Measurements from ENCODE around the gene SOCS2. TPM values are rescaled to one million over a fixed set of nuclear protein-coding genes. Genes with fewer than 3 reads are reported as not detected.

SOCS2 gene
- total RNA-seq, 1 experiment from 2014 or later, result 57.2 TPM

GRCh38 chr12:93616584-93617101 is 44.2 kb downstream of the SOCS2 start:
- Histone ChIP-seq H3K9ac (ENCODE audit: extremely low read depth, insufficient read length, low read length) (no peak overlapping the region), H3K56ac (ENCODE audit: insufficient read length, low read depth, low read length) (no peak overlapping the region), H4K8ac (replicated peaks; ENCODE audit: insufficient read length, low read depth, low read length) (no peak overlapping the region), H3K27ac (ENCODE audit: insufficient read length, low read depth, low read length) (no peak overlapping the region), H4K20me1 (ENCODE audit: control insufficient read depth, insufficient read depth, insufficient read length) (no peaks in the 10 kb centered on the region), H3K79me2 (ENCODE audit: insufficient read depth, low read length) (no peaks in the 10 kb centered on the region), H2BK12ac (ENCODE audit: insufficient read length, low read depth, low read length) (no peak overlapping the region), H3K14ac (ENCODE audit: insufficient read depth, low read length) (no peak overlapping the region), H3K18ac (ENCODE audit: insufficient read length, low read depth, low read length) (no peak overlapping the region), H4K5ac (ENCODE audit: insufficient read length, low read depth, low read length) (no peak overlapping the region), H2AK5ac (ENCODE audit: insufficient read length, low read length) (no peak overlapping the region), H3K4me1 (ENCODE audit: insufficient read depth, low read length) (peaks cover 11% of the 10 kb centered on the region; the same call in 1 of the 2 replicates), H3K79me1 (ENCODE audit: insufficient read depth, low read depth, low read length, poor library complexity, severe bottlenecking) (no peaks in the 10 kb centered on the region), H2BK20ac (ENCODE audit: low read depth, low read length, poor library complexity, severe bottlenecking) (no peak overlapping the region), H2BK5ac (ENCODE audit: insufficient read length, low read length) (no peak overlapping the region), H3K23ac (ENCODE audit: insufficient read length, low read depth, low read length) (no peak overlapping the region), H3K9me3 (ENCODE audit: control insufficient read depth, low read depth, low read length) (no peaks in the 10 kb centered on the region), H2AFZ (ENCODE audit: low read length) (no peak overlapping the region), H3K23me2 (ENCODE audit: insufficient read length, low read depth, low read length, poor library complexity, severe bottlenecking) (no peaks in the 10 kb centered on the region), H3K4ac (ENCODE audit: low read depth, low read length) (no peak overlapping the region), H3T11ph (ENCODE audit: low read length) (no peak overlapping the region), H2BK120ac (ENCODE audit: low read depth, low read length, poor library complexity, severe bottlenecking) (no peak overlapping the region), H3K27me3 (ENCODE audit: insufficient read depth, low read length) (no peaks in the 10 kb centered on the region), H4K91ac (ENCODE audit: insufficient read length, low read depth, low read length) (no peak overlapping the region), H2BK15ac (ENCODE audit: low read depth, low read length) (no peak overlapping the region), H3K4me2 (ENCODE audit: insufficient read depth, insufficient read length, low read length) (peak overlapping the region; percentile 2)
- peak overlapping the region in 2 of 3 experiments; percentile 71 to 77; a peak in 4 of 7 replicates for H3K27ac Mint-ChIP-seq
- peaks cover 0 to 10% (median 0%) of the 10 kb centered on the region in 3 experiments; a peak in 4 of 7 replicates for H3K36me3 Mint-ChIP-seq (ENCODE audit: insufficient read depth in 1 of 3, low read depth in 3 of 3)
- peak overlapping the region in 1 of 2 experiments; percentile 16; a peak in 2 of 5 replicates for H3K4me3 Mint-ChIP-seq
- no peak for TF ChIP-seq CTCF (conservative IDR thresholded peaks at IDR 0.05)
- H3K27me3 Mint-ChIP-seq (ENCODE audit: low read depth), result no peaks in the 10 kb centered on the region; the same call in 1 of the 2 replicates
- WGBS (ENCODE audit: extremely low coverage, insufficient read length, low lambda C conversion rate), result no CpG with 5 or more reads among the region's 8 CpGs
- peak; percentile 78 for DNase-seq
- peaks cover 48 to 55% of the 10 kb centered on the region in 2 experiments for H3K4me1 Mint-ChIP-seq
- peaks cover 0 to 5% of the 10 kb centered on the region in 2 experiments; a peak in 3 of 5 replicates for H3K9me3 Mint-ChIP-seq

Data from H9 (cell line).